Inflammatory macrophage treated with lipopolysaccharide for 1 hour (primary cell): ENCODE data around the gene TUBA1A.
A peak's percentile ranks its signal among the peaks of the same experiment; 100 is the strongest.
"Not testable (repeated sequence)": the region's sequence is repeated elsewhere in the genome, so short reads cannot be mapped to it uniquely, and the experiment has no call there.

Source experiments
- DNase-seq, 2 donors: peaks; one replicate each; pipeline ENCODE4 v3.0.0-alpha.2; 2020 to 2022

TUBA1A gene

DNA sequence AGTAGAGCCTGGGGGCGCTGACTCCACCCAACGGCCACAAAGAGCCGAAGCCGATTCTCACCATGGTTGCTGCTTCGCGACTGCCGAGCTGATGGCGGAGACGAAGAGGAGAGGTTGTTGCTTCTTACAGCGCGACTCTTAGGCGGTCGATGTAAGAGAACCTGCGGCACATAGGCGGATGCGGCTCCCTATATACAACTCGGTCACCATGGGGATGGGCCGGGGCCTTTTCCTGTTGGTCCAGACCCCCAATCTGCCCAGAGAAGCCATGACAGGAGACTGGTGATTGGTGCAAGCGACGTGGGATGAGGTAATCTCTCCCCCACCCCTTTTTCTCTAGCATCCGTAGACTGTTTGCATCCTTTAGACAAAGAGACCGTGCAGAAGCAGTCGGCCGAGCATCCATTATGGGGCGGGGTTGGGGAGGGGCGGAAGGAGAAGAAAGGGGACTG, at the start of gene TUBA1A:
Gene TUBA1A, minus strand, starts transcription at position 165 of the 452 bp plus-strand sequence. Its CDS starts 101 bp downstream, at position 64.
- DNase-seq = peak; percentile 79 to 85

DNA sequence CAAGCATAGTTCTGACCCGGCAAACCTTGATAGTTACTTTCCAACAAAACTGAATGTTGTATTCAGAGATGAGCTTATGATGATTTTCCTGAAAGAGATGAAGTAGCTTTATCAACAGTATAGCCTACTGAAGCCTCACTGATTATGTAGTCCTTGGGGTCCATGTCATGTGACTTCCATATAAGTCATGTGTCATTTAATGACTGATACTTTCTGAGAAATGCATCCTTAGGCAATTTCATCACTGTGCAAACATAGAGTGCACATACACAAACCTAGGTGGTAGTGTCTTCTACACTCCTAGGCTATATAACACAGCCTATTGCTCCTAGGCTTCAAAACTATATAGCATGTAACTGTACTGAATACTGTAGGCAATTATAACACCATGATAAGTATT, 47.5 kb upstream of the TUBA1A start:
- no peak for DNase-seq

GRCh38 chr12:49233842-49234526, 45.1 kb upstream of the TUBA1A start:
- peak; percentile 90 to 97 for DNase-seq

DNA sequence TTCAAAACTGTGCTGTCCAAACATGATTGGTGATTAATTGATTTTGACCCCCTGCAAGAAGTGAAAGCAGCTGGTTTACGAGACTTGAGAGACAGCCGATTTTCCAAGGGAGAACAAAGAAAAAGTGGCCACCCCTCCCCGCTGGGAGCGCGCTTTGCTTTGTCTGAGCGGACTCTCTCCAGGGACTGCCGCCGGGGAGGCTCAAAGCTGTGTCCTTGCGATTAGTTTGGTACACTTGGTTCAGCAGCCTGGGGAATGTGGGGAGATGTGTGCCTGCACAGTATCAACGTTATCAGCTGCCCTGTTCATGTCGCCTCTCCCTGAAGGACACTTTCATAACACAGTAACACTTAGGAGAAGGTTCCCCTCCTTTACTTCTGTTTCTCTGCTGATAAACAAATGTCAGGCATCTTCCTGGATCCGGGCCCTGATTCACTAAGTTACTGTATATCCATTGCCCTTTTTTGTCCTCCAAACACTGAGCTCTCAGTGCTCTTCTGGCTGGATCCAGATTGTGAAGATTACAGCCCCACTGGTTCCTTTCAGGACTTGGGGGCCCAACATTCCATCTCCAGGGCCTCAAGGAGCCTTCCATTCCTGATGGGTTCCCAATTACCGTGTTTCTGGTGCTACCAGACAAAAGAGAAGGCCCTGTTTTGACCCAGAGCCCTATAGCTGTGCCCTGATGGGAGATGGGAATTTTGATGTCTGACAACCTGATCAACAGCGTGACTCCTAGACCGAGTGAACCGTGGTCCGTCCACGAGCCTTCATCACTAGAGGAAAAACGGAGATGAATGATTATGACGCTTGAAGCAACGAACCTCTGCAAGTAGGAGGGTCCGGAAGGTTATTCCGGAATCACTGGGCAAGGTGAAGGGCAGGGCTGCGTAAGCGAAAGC, 44.3 kb upstream of the TUBA1A start:
- DNase-seq = no peak

- no peak for DNase-seq
Measured at GRCh38 chr12:49231878-49232655, 43.2 kb upstream of the TUBA1A start.

DNA sequence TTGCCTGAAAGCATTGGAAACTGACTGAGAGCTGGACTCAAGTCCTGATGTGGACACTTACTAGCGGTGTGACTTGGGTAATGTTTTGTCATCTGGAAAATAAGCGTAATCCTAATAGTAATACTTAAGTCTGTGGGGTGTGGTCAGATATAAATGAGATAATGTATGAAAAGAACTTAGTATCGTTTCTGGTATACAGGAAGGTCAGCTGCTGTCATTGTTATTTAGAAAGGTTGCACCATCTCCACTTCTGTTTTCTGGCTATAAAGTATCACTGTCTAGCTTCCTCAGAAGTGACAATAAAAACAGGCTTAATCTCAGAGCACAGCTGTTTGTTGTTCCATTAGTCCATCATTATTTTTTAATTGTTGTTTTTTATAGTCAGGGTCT, 41.9 kb upstream of the TUBA1A start:
- peak; percentile 89 to 90 for DNase-seq

GRCh38 chr12:49230176-49230804, 41.4 kb upstream of the TUBA1A start:
- no peak for DNase-seq

DNA sequence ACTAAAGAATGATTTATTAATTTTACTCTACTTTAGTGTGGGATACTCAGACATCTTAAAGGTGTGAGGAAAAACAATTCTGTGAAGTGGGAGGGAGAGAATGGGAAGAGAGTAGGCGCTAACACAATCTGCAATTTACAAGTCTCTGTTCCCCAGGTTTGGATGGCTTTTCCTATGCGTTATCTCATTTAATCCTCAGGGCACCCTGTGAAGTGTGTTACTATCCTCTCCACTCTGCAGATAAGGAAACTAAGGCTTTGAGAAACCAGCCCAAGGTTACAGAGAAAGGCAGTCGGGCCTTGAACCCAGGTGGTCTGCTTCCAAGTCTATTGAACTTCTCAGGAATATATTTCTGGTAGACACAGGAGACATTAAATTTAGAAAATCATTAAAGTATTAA, 39.8 kb upstream of the TUBA1A start:
- no peak for DNase-seq

DNA sequence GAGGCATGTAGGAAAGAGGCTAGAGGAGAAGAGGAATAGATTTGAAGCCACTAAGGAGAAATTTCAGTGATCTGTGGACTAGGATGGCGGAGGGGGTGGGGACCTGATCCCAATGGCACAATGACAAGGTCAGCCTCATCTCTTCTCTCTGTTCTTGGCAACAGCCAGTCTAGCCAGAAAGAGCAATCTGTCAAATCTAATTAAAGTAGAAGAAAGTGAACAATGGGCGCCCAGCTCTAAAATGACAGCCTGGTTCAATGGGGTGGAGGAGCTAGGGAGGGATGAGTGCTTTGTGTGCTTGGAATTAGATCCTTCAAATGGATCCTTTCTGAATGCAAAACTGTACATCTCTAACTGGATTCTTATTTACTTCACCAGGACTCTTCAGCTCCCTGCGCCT, 38.8 kb upstream of the TUBA1A start:
- DNase-seq = no peak

DNA sequence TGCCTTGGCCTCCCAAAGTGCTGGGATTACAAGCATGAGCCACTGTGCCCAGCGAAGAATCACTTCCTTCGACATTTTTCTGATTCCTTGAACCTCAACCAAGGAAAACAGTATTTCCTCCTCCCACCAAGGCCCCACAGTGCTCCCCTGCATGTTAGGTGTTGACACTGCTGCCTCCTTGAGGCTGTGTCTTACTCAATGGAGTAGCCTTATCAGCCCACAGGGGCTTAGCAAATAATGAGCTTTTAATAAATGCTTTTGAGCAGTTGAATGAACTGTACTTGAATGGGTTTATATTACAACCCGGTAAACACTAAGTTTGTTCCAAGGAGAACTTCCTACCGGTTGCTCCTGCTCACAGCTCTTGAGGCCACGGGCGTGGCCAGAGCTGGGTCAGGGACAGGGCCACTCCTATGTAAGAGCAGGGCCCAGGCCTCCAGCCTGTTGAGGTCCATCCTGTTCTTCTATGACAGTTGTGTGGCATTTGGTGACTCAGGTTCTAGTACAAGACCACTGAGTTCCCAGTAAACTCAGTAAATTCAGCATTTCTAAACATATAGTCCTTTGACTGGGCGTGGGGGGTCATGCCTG, 36.8 kb upstream of the TUBA1A start:
- peak in 1 of 2 donors; percentile 23 for DNase-seq

DNA sequence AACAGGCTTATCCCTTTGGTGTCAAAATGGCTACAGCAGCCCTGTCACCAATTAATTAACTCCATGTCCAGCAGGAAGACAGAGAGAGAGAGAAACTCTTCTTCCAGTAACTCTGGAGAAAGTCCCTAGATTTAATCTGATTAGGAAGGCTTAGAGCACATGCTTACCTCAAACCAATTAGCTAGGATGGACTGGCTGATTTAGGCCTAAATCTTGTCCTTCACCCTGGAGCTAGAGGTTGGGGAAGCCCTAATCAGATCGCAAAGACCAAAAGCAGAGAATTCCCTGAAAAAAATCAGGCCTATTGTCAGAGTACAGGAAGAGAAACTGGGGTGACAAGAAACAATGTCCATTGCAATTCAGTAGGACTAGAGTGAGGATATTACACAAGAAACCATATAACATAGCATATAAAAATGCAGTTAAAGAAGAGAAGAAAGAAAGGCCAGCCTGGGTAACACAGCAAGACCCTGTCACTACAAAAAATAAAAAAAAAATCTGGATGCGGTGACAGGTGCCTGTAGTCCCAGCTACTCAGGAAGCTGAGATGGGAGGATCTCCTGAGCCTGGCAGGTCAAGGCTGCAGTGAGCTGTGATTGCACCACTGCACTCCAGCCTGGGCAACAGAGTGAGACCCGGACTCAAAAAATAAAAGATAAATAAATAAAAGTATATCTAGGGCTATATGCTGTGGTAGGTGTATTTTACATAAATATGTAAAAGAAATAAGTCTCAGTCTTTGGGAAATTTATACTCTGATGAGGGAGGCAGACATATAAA, 34.9 kb upstream of the TUBA1A start:
- DNase-seq = peak in 1 of 2 donors; percentile 20

DNA sequence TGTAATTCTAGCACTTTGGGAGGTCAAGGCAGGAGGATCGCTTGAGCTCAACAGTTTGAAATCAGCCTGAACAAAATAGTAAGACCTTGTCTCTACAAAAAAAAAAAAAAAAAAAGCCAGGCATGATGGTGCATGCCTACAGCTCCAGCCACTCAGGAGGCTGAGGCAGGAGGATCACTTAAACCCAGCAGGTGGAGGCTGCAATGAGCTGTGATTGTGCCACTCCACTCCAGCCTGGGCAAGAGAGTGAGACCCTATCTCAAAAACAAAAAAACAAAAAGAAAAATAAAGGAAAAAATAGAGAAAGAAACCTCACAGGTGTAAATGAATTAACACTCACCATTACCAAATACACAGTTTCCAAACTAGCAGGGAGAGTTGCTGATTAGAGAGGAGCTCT, 34.2 kb upstream of the TUBA1A start:
- DNase-seq = no peak

- no peak for DNase-seq
Measured at GRCh38 chr12:49220972-49221371, 32.1 kb upstream of the TUBA1A start.

- no peak for DNase-seq
Measured at GRCh38 chr12:49219417-49220026, 30.6 kb upstream of the TUBA1A start.

DNA sequence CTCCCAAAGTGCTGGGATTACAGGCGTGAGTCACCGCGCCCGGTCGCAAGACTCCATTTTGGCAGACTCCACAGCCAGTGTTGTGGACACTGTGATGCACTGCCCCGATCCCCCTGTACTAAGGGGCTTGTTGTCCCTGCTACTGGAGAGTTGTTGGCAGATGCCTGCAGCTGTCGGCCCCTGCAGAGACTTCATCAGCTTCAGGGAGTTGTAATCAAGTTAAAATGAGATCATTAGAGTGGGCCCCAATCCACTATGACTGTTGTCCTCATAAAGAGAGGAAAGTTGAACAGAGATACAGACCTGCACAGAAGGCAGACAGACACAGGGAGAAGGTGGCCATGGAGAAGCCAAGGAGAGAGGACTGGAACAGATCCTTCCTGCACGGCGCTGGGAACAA, 23.7 kb upstream of the TUBA1A start:
- no peak for DNase-seq

GRCh38 chr12:49210703-49211102, 21.8 kb upstream of the TUBA1A start:
- not testable (repeated sequence) for DNase-seq

GRCh38 chr12:49208676-49209075, 19.8 kb upstream of the TUBA1A start:
- DNase-seq = no peak

DNA sequence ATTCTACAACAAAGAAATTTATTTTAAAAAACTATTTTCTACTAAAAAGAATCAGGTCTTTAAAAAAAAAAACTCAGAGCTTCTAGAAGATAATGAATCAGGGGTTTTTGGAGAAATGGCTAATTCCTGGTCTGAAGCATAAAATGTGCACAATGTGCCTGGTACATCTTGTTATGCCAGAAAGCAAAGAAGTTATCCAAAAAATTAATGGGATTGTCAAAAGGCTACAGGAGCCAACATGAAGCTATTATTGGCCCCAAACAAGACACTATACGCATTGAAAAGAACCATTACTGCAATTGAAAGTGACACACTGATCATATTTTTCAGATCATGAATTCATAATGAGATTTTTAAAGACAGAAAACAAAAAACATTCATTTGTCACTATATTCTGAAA, 19.3 kb upstream of the TUBA1A start:
- DNase-seq = no peak

GRCh38 chr12:49206389-49206788, 17.5 kb upstream of the TUBA1A start:
- DNase-seq = no peak

- DNase-seq = no peak
Measured at GRCh38 chr12:49201595-49202295, 12.9 kb upstream of the TUBA1A start.
